NCI-H2107 (cell line): Measurements from ENCODE around the gene TP53I11.
A peak's percentile ranks its signal among the peaks of the same experiment; 100 is the strongest.

ENCODE experiments used
- DNase-seq: peaks from one replicate; lab custom pipeline; 2025; lab: John Stamatoyannopoulos, UW

Gene TP53I11

DNA sequence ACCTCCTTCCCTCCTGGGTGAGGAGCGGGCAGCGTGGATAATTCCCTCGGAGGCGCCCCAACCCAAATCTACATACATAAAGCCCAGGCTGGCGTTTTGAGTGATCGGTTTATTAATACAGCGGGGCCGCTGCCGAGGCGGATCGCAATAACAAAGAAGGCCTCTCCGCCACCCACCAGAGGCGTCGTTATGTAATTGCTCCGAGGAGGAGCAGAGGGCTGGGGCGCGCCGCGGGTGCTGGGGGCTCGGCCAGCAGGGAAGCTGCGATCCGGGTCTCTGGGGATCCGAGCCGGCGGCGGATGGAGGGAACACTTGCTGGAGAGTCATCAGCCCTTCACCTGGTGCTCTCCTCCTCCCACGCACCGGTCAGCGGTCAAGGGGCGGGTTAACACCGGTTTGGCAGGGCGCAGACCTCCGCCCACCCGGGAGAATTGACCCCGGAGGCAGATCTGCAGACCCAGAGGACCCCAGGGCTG, 6.4 kb upstream of the TP53I11 start:
- peak; percentile 44 for DNase-seq

DNA sequence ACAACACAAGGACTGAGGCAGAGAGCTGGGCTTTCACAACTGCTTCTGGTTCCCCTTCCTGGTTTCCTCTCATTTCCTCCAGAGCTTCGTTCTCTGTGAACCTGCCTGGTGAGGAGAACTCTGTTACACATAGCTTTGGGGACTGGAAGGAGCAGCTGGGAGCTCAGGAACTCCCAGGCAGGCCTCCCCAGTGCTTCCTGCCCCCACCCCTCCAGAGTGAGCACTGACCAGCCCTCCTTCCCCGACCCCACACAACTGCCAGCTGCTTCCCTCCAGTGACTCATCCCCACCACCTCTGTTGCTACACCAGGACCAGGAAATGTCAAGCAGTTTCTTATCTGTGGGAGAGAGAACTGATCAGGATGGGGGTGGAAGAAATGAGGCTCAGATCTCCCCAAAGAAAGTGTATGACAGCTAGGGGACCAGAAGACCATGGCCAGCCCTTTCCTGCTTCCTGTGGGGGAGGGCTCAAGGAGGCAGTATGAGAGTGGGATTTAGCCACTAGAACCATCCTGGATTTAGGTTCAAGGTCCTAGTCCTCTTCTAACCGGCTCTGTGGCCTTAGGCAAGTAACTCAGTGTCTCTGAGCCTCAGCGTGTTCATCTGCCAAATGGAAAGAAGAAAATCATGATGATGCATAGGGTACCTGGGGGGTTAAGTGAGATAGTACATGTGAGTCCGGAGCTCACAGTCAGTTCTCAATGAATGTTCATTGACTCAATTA, 4.5 kb upstream of the TP53I11 start:
- no peak for DNase-seq

- no peak for DNase-seq
Measured at GRCh38 chr11:44954051-44954906, 3.6 kb upstream of the TP53I11 start.

DNA sequence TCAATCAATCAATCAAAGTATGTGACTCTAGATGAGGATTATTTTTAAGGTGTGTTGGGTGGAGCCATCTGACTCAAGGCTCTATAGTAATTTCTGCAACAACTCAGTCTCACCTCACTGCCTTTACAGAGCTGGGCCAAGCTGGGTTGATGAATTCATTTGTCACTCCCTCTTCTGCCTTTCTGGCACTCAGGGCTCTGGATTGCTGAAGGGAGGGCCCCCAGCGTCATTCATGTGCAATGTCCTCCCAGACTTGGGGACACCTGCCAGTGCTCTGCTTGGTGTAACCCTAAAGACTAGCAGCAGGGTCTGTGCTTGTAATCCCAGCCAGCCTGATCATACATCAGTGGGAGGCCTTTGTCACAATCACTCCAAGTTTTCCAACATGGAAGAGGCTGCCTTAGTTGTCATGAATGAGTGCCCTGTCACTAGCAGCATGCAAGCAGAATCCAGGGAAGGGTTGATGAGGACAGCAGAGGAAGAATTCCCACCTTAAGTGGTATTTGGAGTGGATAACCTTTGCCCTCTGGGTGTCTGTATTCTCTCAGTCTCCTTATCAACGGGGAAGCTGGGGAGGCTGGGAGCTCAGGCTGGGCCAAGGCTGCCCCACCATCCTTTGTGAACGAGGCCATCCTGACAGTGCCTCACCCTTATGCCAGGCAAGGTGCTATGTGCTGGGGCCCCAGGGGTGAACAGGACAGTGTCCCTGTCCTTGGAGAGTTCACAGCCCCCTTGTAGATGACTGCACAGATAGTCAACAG, 2.0 kb upstream of the TP53I11 start:
- no peak for DNase-seq

- no peak for DNase-seq
Measured at GRCh38 chr11:44952082-44952481, 1.4 kb upstream of the TP53I11 start.

DNA sequence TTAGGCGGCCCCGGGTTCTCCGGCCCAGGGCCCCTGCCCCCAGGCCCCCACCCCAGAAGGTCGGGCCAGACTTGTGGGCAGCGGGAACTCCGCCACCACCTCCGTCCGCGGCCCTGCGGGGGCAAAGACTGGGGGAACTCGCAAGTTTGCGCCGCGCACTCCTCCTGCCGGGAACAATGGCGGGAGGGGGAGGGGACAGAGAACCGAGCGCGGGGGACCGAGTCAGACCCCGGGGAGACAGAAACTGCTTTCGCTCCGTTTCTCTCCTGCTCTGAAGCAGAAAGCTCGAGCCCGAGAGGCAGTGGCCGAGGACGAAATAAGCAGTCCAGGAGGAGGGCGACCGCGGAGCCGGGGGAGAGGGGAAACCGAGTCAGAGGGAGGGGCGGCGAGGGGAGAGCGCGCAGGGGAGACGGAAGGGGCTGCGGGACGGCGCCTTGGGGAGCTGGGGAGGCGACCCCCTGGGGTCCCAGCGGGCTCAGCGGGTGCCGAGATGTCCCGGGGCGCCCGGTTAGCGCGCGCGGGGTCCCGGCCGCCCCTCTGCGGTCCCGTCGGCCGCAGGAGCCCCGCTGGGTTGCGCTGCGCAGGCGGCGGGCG, 555 bp downstream of the TP53I11 start:
- no peak for DNase-seq

- DNase-seq = no peak
Measured at GRCh38 chr11:44949160-44950030, 1.3 kb downstream of the TP53I11 start.

DNA sequence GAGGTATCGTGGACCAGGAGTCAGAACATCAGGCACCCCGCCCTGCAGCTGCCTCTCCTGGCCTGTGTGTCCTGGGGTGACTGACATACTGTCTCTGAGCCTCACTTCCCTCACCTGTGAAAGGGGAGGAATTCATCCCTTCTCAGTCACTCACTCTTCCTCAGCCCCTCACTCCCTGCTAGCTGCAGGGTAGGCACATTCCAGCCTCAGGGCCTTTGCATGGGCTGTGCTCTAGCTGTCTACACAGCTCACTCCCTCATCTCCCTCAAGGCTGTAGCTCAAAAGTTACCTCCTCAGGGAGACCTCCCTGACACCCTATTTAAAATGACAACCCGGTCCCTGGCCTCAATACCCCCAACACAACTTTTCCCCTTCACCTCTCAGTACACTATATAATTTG, 2.5 kb downstream of the TP53I11 start:
- DNase-seq = no peak

DNA sequence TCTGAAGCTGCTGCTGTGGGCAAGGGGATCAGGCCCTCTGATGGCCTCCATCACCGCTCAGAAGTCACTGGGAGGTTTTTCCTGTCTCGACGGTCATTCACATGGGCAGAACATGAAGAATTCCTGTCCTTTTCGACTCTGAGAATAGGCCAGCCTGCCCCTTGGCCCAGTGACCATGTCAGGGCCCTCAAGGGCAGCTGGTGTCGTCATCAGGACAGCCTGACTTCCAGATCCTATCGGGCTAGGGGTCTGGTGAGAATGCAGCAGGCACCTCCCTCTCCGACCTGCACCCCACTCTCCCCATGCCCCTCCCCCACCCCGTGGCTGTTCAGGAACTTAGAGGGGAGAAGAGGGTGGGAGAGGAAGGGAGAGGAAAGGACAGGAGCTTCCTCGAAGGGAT, 3.6 kb downstream of the TP53I11 start:
- DNase-seq = no peak

GRCh38 chr11:44946263-44946662, 4.4 kb downstream of the TP53I11 start:
- no peak for DNase-seq

- DNase-seq = no peak
Measured at GRCh38 chr11:44945666-44946065, 5.0 kb downstream of the TP53I11 start.

GRCh38 chr11:44944853-44945235, 5.8 kb downstream of the TP53I11 start:
- DNase-seq = no peak

- no peak for DNase-seq
Measured at GRCh38 chr11:44944181-44944852, 6.4 kb downstream of the TP53I11 start.

- DNase-seq = no peak
Measured at GRCh38 chr11:44943696-44944095, 7.0 kb downstream of the TP53I11 start.

DNA sequence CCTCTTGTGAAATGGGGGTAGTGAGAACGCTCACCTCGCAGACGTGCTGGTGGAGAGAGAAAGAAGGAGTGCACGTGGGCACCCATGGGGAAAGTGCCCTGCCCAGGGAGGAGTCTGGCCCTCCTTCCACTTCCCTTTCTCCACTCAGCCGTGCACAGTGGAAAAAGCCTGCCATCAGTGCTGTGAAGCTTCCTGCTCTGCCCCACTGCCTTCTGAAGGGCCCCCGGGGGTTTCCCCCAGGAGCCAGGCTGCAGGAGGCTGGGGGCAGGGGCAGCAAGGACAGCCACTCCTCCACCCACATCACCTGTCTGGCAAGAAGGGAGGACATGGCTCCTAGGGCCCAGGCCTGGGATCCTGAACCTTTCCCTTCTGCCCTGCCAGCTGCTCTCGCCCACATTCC, 7.6 kb downstream of the TP53I11 start:
- DNase-seq = peak; percentile 58

- DNase-seq = no peak
Measured at GRCh38 chr11:44942029-44942955, 8.4 kb downstream of the TP53I11 start.

DNA sequence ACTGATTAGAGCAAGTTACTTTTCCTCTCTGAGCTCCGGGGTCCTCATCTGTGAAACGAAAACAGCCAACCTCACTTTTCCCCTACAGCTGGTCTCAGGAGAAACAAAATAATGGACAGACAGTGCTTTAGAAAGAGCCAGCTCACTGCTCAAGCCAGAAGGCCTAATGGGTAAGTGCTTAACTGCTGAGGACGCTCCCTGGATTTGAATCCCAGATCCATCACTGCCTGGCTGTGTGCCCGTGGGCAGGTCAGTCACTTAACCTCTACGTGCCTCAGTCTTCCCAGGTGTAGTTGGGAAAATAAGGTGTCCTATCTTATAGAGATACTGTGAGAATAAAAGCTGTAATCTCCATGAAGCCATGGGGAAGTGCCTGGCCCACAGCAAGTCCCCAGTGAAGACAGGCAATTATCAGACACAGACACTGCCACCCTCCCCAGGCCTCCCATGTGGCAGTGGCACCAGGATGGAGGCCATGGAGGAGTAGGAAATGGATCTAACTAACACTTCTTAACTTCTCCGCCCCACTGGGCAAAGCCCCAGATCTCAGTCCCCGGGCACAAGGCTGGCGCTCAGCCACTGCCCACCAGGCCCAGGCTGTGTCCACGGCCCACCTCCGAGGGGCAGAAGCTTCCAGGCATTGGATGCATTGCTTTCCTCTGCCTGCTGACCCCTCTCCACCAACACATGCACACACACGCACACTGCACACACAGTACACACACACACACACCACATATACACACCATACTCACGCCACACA, 9.2 kb downstream of the TP53I11 start:
- DNase-seq = no peak

DNA sequence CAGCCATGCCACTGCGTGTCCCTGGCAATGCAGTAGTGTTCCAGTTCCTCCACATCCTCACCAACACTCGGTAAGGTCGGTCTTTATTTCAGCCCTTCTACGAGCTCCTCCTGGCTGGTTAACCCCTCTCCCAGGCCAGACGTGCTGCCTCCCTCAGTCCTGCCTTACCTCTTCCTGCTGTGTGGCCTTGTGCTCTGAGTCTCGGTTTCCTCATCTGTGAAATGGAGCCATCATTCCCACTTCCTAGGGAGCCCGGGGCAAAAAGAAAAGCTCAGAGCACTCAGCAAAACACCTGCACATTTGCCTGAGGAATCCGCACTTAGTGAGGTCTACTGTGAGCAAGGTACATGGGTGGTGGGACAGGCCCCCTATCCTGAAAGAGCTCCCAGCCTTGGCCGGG, 9.8 kb downstream of the TP53I11 start:
- no peak for DNase-seq

- DNase-seq = no peak
Measured at GRCh38 chr11:44940404-44940803, 10.3 kb downstream of the TP53I11 start.
